ENCODE data around the gene DNAJB2. TPM values are rescaled to one million over a fixed set of nuclear protein-coding genes. Genes with fewer than 3 reads are reported as not detected.

The DNAJB2 gene
- 50.5 and 50.6 TPM in 2 replicates for total RNA-seq

DNA sequence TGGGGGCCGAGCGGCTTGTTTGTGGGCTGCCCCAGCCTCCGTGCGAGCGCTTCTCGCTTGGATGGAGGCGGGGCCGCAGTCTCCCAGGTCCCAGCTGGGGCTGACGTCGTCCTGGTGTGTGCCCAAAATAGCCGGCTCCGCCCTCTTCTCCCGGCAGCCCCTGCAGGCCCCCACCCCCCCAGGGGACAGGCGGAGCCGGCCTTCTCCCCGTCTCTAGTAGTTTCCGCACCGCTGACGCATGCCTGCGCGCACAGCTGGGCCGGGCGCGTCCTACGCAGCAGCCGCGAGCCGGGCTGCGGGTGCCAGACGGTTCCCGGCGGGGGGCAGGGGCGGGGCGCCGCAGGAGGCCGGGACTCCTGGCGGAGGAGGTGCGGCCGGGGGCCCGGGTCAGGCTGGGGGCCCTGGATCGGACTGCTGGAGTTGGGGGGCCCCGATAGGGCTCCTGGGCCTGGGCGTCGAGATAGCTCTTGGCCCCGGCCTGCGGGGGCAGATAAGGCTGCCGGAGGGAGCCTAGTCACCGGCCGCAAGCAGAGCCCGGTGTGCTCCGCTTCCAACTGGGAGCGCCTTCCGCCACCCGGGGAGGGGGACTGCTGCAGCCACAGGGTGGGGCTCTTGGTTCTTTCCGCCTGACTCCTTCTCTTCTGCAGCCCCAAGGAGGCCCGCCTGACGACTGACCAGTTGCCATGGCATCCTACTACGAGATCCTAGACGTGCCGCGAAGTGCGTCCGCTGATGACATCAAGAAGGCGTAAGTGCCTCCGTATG lies at the start of gene DNAJB2:
TSS of gene DNAJB2 (plus strand) at position 216 of the 765 bp plus-strand sequence. CDS start at position 684, 468 bp downstream.

GRCh38 chr2:219245148-219245898 lies 33.8 kb upstream of the DNAJB2 start, which contains the start of the genes GLB1L and STK16:
GLB1L (minus strand) TSS chr2:219245444; CDS start chr2:219243573, 1,871 bp downstream.
STK16 (plus strand) TSS chr2:219245479; CDS start chr2:219246000, 521 bp downstream.

GRCh38 chr2:219252900-219253752 lies 26.0 kb upstream of the DNAJB2 start, which contains the start of gene TUBA4B:
TUBA4B (plus strand) TSS chr2:219253243; CDS start chr2:219253408, 165 bp downstream.

DNA sequence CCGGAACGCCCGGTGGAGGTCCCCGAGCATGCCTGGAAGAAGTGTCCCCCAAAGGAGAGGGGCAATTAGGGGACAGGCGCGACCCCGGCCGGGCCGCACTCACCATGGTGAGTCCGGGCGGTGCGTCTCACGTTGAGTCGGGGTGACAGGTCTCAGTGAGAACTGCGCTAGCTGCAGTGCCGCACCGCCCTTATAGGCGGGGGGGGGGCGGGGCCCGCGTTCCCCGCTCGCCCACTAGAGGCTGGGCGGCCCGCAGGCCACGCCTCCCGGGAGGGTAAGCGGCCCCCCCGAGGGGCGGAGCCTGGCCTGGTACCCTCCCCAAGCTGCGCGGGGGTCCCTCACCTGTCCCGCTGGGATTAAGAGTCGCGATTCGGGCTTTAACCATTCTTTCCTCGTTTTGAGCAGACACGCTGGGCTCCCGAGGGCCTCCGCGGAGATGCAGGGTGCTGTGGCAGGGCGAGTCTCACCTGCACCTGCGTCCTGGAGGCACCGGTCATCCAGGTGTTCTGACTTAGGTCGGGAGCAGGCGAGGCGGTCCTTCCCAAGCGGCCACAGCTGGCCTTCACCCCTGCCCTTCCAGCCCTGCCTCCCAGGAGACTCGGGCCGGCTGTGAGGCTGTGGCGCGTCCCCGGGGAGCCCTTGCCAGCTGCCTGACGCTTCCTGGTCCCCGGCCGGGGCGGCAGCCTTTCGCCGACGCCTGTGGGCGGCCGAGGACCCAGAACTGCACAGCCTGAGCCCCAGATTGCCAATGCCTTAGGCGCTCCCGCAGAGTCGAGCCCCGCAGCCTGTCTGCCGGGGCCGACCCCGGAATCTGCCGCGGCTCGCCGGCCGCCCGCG lies 25.2 kb upstream of the DNAJB2 start, which contains the start of gene TUBA4A:
TSS of gene TUBA4A (minus strand) at position 166 of the 837 bp plus-strand sequence. CDS start at position 106, 60 bp downstream.

DNA sequence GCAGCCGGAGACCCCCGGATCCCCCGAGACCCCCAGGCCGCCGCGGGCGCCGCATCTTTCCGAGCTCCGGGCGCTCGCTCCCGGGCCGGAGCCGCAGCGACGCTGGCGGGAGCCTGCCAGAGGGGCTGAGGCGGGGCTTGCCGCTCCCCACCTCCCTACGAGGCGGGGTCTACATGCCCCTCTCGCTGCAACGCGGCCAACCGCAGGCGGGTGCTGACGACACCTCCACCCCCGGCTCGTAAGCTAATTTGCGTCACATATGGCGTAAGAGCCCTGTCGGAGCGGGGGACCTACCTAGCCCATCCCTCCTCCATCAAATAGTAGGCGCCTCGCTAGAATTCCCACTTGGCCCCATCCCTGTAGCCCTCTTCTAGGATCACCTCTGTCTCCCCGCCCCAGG lies 30.1 kb downstream of the DNAJB2 start, which contains the start of gene PTPRN:
TSS of gene PTPRN (minus strand) at position 124 of the 400 bp plus-strand sequence. CDS start at position 55, 69 bp downstream.

GRCh38 chr2:219332542-219332941 lies 53.4 kb downstream of the DNAJB2 start, which contains the start of gene RESP18:
RESP18 (minus strand) TSS chr2:219332744.

Other genes with a start within 250 kb of the DNAJB2 start
- gene CFAP65, start 237.8 kb upstream of the DNAJB2 start, total RNA-seq: under 0.01 TPM in 1 of 2 replicates, not detected in the other
- gene IHH, start 218.4 kb upstream of the DNAJB2 start, total RNA-seq: not detected in 2 replicates
- 15.2 and 20.9 TPM in 2 replicates for gene NHEJ1, start 118.6 kb upstream of the DNAJB2 start, total RNA-seq
- 0.43 and 0.48 TPM in 2 replicates for gene SLC23A3, start 109.3 kb upstream of the DNAJB2 start, total RNA-seq
- 30.1 and 30.9 TPM in 2 replicates for gene CNPPD1, start 102.4 kb upstream of the DNAJB2 start, total RNA-seq
- 56.9 and 72.7 TPM in 2 replicates for gene RETREG2, start 101.1 kb upstream of the DNAJB2 start, total RNA-seq
- gene ZFAND2B, start 72.6 kb upstream of the DNAJB2 start, total RNA-seq: 32.8 and 40.1 TPM in 2 replicates
- gene ABCB6, start 60.4 kb upstream of the DNAJB2 start, total RNA-seq: 38.8 and 55.2 TPM in 2 replicates
- gene ATG9A, start 49.7 kb upstream of the DNAJB2 start, total RNA-seq: 20.9 and 34.0 TPM in 2 replicates
- gene ANKZF1, start 49.6 kb upstream of the DNAJB2 start, total RNA-seq: 55.6 and 68.7 TPM in 2 replicates
- 6.6 and 7.2 TPM in 2 replicates for gene GLB1L, start 33.9 kb upstream of the DNAJB2 start, total RNA-seq
- gene STK16, start 33.9 kb upstream of the DNAJB2 start, total RNA-seq: 25.5 and 36.0 TPM in 2 replicates
- not detected in 2 replicates for gene TUBA4B, start 26.1 kb upstream of the DNAJB2 start, total RNA-seq
- 75.5 and 161 TPM in 2 replicates for gene TUBA4A, start 25.4 kb upstream of the DNAJB2 start, total RNA-seq
- 0.21 and 2.2 TPM in 2 replicates for gene PTPRN, start 30.0 kb downstream of the DNAJB2 start, total RNA-seq
- not detected in 2 replicates for gene RESP18, start 53.4 kb downstream of the DNAJB2 start, total RNA-seq
- gene DNPEP, start 108.5 kb downstream of the DNAJB2 start, total RNA-seq: 39.6 and 87.2 TPM in 2 replicates
- not detected in 2 replicates for gene DES, start 139.0 kb downstream of the DNAJB2 start, total RNA-seq
- 1.5 and 4.8 TPM in 2 replicates for gene SPEG, start 155.5 kb downstream of the DNAJB2 start, total RNA-seq
- gene GMPPA, start 219.5 kb downstream of the DNAJB2 start, total RNA-seq: 23.4 and 35.9 TPM in 2 replicates
- gene ASIC4, start 235.1 kb downstream of the DNAJB2 start, total RNA-seq: not detected in 2 replicates

All from tracheal epithelial cell (primary cell).